Large intestine (tissue), 3 donors: ENCODE measurements around the gene SLC12A4. TPM values are rescaled to one million over a fixed set of nuclear protein-coding genes. Genes with fewer than 3 reads are reported as not detected.

Experiments used
- DNase-seq, 2 donors: peaks; one replicate each; pipeline versions ENCODE4 v3.0.0 to v3.0.0-alpha.2; 2013
- H3K27ac ChIP-seq: one replicate; pipeline ENCODE4 v1.5.1; 2013; ENCODE audit warnings: low read length
- H3K27me3 ChIP-seq: 2 replicates; pipeline ENCODE4 v1.6.1; 2013; ENCODE audit warnings: low read length; ENCODE audit not compliant: control insufficient read depth, insufficient read depth
- H3K36me3 ChIP-seq: 2 replicates; pipeline ENCODE4 v1.6.1; 2013; ENCODE audit warnings: low read length; ENCODE audit not compliant: control insufficient read depth, insufficient read depth
- H3K4me1 ChIP-seq: one replicate; pipeline ENCODE4 v1.6.1; 2013; ENCODE audit warnings: low read length; ENCODE audit not compliant: control insufficient read depth, insufficient read depth
- H3K4me3 ChIP-seq: one replicate; pipeline ENCODE4 v1.5.1; 2013; ENCODE audit warnings: low read length
- H3K9me3 ChIP-seq: one replicate; pipeline ENCODE4 v1.6.1; 2013; ENCODE audit warnings: mild to moderate bottlenecking, low read depth, low read length, moderate library complexity; ENCODE audit not compliant: control insufficient read depth
- WGBS: methylation state at CpG from one replicate; pipeline ENCODE4 v1.1.5; 2013; ENCODE audit warnings: low lambda C conversion rate; ENCODE audit not compliant: insufficient coverage; 5-methylcytosine and 5-hydroxymethylcytosine counted together
- polyA plus RNA-seq: library from polyadenylated mRNA; unstranded; fragments of 120-200 nt; gene quantifications from one replicate; pipeline ENCODE4 v1.2.1, GENCODE V29; 2013

SLC12A4 gene
- polyA plus RNA-seq, 1 donor = 25.5 TPM

GRCh38 chr16:67909056-67909742, 59.2 kb downstream of the SLC12A4 start:
- no CpG with 5 or more reads among the region's 36 CpGs for WGBS

DNA sequence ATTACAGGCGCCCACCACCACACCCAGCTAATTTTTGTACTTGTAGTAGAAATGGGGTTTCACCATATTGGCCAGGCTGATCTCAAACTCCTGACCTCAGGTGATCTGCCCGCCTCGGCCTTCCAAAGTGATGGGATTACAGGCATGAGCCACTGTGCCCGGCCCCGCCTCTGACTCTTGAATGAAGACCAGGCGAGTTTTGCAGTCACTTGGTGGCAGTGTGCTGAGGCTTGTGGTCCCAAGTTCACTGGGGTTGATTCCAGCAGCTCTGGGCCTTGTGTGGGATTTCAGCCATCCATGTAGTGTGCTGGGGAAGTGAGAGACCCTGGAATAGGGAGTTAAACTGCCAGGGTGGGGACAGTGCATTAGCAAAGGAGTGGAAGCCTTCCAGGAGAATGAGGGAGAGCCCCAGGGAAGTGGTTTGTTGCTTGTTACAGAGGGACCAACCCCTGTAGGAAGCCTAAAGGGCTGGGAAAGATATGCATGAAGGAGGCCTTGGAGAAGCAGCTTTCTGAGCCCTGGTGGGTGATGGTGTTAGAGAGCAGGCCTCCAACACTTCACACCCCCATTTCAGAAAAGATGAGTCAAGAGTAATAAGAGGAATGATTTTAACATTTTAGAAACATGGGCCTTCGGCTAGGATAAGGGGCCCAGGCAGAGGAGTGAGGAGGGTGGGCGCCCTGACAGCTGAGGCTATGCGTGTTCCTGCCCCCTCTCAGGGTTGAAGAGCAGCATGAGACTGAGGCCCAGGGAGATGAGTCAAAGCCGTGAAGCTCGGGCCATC, 60.8 kb downstream of the SLC12A4 start:
- no peak for DNase-seq
- no peak overlapping the region for H3K4me3 ChIP-seq
- H3K36me3 ChIP-seq = peaks cover 42% of the 10 kb centered on the region
- no peaks in the 10 kb centered on the region for H3K9me3 ChIP-seq
- H3K27ac ChIP-seq = no peak overlapping the region
- no peaks in the 10 kb centered on the region for H3K27me3 ChIP-seq
- 100% methylated on average over 1 of the region's 11 CpGs for WGBS
- no peaks in the 10 kb centered on the region for H3K4me1 ChIP-seq

More at GRCh38 chr16:67909056-67909742, 59.2 kb downstream of the SLC12A4 start:
- Histone ChIP-seq H3K4me1 (no peaks in the 10 kb centered on the region), H3K27me3 (no peaks in the 10 kb centered on the region), H3K27ac (no peak overlapping the region), H3K9me3 (no peaks in the 10 kb centered on the region), H3K4me3 (no peak overlapping the region), H3K36me3 (peaks cover 40% of the 10 kb centered on the region)
- no peak for DNase-seq

DNA sequence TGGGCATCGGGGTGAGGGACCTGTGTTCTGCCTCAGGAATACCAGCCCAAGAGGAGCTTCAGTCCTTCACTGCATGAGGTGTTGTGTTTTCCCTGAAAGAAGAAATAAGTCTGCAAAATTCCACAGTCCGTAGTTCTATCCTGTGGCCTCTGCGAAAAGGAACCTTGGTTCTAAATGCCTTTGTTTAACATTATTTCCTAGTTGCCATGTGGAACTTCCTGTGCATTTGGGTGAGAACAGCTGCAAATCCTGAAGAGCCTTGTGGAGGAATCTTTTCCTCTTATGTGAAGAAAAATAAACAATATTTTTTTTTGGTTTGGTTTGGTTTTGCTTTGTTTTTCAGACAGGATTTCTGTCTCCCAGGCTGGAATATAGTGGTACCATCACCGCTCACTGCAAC, 65.6 kb downstream of the SLC12A4 start:
- H3K27ac ChIP-seq = no peak overlapping the region

DNA sequence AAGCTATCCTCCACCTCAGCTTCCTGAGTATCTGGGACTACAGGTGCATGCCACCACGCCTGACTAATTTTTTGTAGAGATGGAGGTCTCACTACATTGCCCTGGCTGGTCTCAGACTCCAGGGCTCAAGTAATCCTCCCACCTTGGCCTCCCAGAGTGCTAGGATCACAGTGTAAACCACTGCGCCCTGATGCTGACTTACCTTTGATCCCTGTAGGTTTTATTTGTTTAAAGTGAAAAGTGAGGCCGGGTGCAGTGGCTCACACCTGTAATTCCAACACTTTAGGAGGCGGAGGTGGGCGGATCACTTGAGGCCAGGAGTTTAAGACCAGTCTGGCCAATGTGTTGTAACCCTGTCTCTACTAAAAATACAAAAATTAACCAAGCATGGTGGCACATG, 66.7 kb downstream of the SLC12A4 start:
- no peaks in the 10 kb centered on the region for H3K9me3 ChIP-seq
- peaks cover 9% of the 10 kb centered on the region for H3K36me3 ChIP-seq
- H3K27me3 ChIP-seq = no peaks in the 10 kb centered on the region
- no peak overlapping the region for H3K27ac ChIP-seq
- H3K4me1 ChIP-seq = no peaks in the 10 kb centered on the region
- WGBS = no CpG with 5 or more reads among the region's 5 CpGs
- no peak for DNase-seq
- H3K4me3 ChIP-seq = no peak overlapping the region

More for the DNA sequence above, 65.6 kb downstream of the SLC12A4 start:
- Histone ChIP-seq H3K27me3 (no peaks in the 10 kb centered on the region), H3K36me3 (peaks cover 9% of the 10 kb centered on the region), H3K4me3 (no peak overlapping the region), H3K9me3 (no peaks in the 10 kb centered on the region), H3K4me1 (no peaks in the 10 kb centered on the region)
- no peak for DNase-seq
- WGBS = 80% methylated on average over 1 of the region's 4 CpGs

DNA sequence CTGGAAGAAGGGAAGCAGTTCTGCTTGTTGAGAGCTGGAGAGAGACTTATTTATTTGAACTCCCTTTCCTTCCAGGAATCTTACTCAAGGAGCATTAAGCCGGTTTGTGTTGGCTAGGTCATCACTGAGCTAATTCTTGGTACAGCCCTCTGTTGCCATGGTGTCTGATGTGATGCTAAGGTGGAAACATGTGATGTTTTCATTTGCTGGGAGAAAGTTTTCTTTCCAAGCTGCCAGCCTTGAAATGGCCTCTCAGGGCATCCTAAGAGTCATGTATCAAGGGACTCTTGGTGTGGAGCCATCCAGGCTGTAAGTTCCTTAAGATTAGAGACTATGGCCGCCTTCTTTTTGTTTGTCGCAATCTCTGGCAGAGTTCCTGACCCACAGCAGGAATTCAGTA, 71.2 kb downstream of the SLC12A4 start:
- no peak for DNase-seq
- no peaks in the 10 kb centered on the region for H3K9me3 ChIP-seq
- H3K4me3 ChIP-seq = no peak overlapping the region
- no peak overlapping the region for H3K27ac ChIP-seq
- H3K4me1 ChIP-seq = peaks cover 8% of the 10 kb centered on the region
- no peaks in the 10 kb centered on the region for H3K27me3 ChIP-seq
- WGBS = no CpG with 5 or more reads among the region's 3 CpGs
- peaks cover 2% of the 10 kb centered on the region for H3K36me3 ChIP-seq

DNA sequence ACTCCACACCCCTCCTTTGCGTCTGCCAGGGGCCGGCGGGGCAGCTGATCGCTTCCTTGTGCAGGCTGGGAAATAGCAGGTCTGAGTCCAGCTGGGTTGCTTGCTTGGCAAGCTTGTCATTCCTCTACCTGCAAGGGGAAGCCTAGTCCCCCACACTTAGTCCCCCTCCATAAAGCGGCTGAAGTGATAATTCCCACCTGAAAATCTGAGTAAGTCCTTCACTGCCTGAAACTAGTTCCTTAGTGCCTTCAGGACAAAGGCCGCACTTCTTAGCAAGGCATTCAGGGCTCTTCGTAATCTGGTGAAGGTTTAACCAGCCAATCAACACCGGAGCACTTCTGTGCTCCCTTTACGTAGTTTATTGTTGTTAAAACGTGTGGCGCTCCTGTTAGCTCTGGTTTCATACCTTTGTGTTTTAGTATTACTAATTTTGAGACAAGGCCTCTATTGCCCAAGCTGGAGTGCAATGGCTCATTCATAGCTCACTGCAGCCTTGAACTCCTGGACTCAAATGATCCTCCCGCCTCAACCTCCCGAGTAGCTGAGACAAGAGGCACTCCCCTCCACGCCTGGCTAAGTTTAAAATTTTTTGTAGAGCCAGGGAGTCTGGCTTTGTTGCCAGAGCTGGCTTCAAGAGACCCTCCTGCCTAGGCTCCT, 74.6 kb downstream of the SLC12A4 start:
- WGBS = no CpG with 5 or more reads among the region's 14 CpGs
- peak overlapping the region; percentile 99 for H3K27ac ChIP-seq
- H3K4me3 ChIP-seq = peak overlapping the region; percentile 95
- DNase-seq = peak; percentile 44 to 76
- no peaks in the 10 kb centered on the region for H3K27me3 ChIP-seq
- H3K36me3 ChIP-seq = no peaks in the 10 kb centered on the region
- H3K9me3 ChIP-seq = no peaks in the 10 kb centered on the region
- H3K4me1 ChIP-seq = peaks cover 8% of the 10 kb centered on the region

Other genes starting within 250 kb of the SLC12A4 start
- gene GFOD2, start 249.3 kb downstream of the SLC12A4 start, polyA plus RNA-seq = 6.4 TPM
- gene RANBP10, start 162.1 kb downstream of the SLC12A4 start, polyA plus RNA-seq = 18.0 TPM
- gene TSNAXIP1, start 161.7 kb downstream of the SLC12A4 start, polyA plus RNA-seq = 1.5 TPM
- gene THAP11, start 126.3 kb downstream of the SLC12A4 start, polyA plus RNA-seq = 23.4 TPM
- gene NUTF2, start 121.7 kb downstream of the SLC12A4 start, polyA plus RNA-seq = 123 TPM
- 58.1 TPM for gene CENPT, start 120.9 kb downstream of the SLC12A4 start, polyA plus RNA-seq
- gene EDC4, start 95.6 kb downstream of the SLC12A4 start, polyA plus RNA-seq = 59.7 TPM
- 1.6 TPM for gene NRN1L, start 83.8 kb downstream of the SLC12A4 start, polyA plus RNA-seq
- gene PSKH1, start 75.4 kb downstream of the SLC12A4 start, polyA plus RNA-seq = 24.2 TPM
- gene CTRL, start 36.8 kb downstream of the SLC12A4 start, polyA plus RNA-seq = 0.87 TPM
- 99.2 TPM for gene PSMB10, start 31.8 kb downstream of the SLC12A4 start, polyA plus RNA-seq
- 18.5 TPM for gene LCAT, start 24.5 kb downstream of the SLC12A4 start, polyA plus RNA-seq
- 0.09 TPM for gene DPEP3, start 11.9 kb upstream of the SLC12A4 start, polyA plus RNA-seq
- gene DPEP2, start 30.8 kb upstream of the SLC12A4 start, polyA plus RNA-seq = 1.6 TPM
- gene DPEP2NB, start 47.3 kb upstream of the SLC12A4 start, polyA plus RNA-seq = not detected
- 9.9 TPM for gene DDX28, start 54.6 kb upstream of the SLC12A4 start, polyA plus RNA-seq
- gene DUS2, start 54.6 kb upstream of the SLC12A4 start, polyA plus RNA-seq = 12.2 TPM
- gene NFATC3, start 116.7 kb upstream of the SLC12A4 start, polyA plus RNA-seq = 22.0 TPM